HG02571 (cell line): ENCODE measurements around the gene LILRB2.
"Not testable (repeated sequence)": the region's sequence is repeated elsewhere in the genome, so short reads cannot be mapped to it uniquely, and the experiment has no call there.

Source experiments
- ATAC-seq: cut with Tn5 transposase; IDR thresholded peaks from one replicate; pipeline ENCODE4 v1.9.1; 2021; ENCODE audit warnings: mild to moderate bottlenecking, moderate library complexity; ENCODE audit not compliant: unreplicated experiment

Gene LILRB2

DNA sequence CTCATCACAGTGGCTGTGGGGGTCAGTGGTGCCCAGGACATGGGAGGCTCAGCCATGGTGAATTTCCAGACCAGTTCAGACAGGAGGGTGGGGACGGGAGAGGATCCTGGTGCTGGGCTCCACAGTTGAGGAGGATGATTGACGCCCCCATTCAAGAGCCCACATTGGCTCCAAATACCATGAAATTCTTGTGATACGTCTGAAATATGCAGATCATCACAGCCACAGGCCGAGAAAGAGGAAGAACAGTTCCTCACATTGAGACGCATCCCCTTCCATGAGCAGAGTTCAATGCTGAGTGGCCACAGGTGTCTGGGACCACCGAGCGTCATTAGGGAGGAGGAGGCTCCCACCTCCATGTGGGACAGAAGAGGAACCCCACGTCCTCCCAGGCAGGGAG is 37.1 kb downstream of the LILRB2 start:
- ATAC-seq, result not testable (repeated sequence)

DNA sequence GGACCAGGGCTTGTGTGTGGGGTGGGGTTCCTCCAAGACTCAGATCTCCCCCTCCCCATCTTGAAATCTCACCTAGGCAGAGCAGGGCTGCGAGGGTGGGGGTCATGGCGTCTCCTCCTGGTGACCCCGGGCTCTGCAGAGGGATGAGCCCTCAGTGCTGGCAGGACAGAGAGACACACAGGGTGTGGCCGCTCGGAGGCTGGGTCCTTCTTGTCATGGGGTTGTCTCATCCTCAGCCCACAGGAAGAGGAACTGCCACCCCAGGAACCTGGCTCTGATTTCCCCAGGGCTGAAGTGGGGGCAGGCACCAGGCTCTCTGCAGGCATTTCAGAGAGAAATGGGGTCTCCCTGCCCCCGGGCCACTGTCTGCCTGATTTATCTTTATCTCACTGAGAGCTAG is 38.3 kb downstream of the LILRB2 start, which contains the start of gene LILRA6:
TSS of gene LILRA6 (minus strand) at position 145 of the 400 bp plus-strand sequence.
- ATAC-seq, result not testable (repeated sequence)

DNA sequence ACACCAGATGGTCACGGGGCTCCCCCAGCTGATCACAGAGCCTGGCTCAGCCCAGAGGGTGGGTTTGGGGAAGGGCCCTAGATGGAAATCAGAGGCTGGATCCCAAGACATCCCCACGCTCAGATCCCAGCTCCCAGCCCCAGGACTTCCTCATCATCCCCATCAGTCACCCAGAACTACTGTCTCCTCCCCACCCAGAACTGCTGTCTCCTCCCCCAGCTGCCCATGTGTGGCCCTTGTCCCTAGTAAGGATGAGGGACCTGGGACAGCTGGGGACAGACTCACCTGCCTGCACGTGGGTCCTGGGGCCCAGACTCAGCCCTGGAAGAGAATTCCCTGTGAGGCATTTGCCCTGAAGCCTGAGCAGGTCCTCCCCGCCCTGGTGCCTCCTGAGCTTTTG is 38.7 kb downstream of the LILRB2 start:
- ATAC-seq, result not testable (repeated sequence)

DNA sequence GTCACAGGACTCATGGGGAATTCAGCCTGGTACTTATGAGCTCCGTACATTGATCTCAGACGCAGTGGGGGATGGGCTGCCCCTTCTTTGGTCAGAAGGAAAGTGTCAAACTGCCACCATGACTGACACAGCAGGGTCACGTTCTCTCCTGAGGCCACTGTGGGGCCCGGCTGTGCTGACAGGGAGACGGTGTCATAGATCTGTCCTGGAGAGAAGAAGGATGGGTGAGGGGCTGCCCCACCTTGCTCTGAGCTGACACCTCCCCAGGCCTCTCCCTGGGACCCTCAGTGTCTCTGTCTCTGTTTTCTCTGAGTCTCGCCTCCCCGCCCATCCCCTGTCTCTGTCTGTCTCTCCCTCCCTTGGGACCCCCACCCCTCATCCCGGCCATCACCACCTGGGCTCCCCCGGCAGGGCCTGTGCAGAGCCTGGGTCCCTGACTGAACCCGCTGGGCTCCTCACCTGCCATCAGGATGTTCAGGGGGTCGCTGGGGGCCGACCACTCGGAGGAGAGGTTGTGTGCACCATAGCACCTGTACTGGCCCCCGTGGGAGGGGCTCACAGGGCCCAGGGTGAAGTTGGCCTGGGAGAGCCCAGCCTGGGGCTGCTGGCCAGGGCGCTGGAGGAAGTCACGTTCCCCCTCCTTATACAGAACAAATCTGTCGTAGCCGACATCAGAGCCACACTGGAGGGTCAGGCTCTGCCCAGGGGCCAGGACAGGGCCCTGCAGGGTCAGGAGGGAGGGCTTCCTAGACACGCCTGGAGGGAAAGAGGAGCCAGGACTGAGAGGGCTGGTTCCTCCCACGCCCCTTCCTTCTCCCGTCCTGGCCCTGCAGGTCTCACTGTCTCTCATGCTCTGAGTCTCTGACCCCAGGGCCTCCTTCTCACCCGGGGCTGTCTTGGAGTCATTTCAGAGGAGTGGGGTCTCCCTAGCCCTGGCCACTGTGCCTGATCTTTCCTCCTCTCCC is 40.3 kb downstream of the LILRB2 start:
- not testable (repeated sequence) for ATAC-seq

DNA sequence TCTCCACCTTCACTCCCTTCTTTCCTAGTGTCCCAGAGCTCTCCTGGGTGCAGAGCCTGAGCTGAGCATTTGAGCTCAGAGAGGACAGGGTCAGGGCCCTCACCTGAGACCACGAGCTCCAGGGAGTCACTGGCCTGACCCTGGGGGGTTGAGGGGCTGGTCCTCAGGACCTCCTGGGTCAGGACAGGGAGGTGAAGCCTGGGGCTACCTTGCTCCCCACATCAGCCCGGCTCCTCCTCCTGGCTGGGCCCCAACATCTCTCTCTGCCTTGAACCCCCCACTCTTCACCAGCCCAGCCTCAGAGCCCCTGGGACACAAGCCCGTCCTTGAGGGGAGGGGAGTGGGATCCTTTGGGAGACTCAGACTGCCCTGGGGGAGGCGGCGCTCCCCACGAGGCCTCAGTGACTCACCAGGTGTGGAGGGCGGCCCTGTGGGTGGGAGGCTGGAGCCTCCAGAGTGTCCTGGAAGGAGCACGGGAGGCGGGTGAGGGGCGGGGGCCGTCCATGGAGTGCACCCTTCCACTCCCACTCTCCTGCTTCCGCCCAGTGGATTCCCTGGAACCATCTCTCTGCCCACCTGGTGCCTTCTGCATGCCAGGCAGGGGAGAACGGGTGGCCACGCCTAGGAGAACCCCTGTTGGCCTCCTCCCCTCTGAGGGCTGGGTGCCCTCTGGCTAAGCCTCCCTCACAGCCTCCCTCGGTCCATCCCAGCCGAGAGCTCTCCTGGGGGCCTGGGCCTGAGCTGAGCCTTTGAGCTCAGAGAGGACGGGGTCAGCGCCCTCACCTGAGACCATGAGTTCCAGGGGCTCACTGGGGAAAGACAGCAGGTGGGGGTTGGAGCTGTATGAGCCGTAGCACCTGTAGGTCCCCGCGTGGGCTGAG is 41.2 kb downstream of the LILRB2 start:
- ATAC-seq, result not testable (repeated sequence)

DNA sequence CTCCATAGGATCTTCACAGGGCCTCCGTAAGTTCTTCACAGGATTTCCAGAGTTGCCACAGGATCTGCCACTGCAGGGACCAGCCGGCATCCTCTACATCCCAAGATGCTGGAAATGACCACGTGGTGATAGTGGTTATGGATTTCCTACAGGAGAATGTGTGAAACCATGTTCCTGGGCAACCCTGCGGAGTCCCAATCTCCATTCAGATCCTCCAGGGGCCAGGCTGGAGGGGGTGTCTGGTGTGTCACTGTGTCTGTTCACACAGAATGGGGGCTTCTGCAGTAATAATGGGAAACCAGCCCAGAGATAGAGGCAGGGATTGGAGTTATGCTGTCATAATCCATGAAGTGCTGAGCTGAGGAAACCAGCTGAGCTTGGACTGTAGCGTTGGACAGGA is 47.0 kb downstream of the LILRB2 start:
- ATAC-seq, result no peak

DNA sequence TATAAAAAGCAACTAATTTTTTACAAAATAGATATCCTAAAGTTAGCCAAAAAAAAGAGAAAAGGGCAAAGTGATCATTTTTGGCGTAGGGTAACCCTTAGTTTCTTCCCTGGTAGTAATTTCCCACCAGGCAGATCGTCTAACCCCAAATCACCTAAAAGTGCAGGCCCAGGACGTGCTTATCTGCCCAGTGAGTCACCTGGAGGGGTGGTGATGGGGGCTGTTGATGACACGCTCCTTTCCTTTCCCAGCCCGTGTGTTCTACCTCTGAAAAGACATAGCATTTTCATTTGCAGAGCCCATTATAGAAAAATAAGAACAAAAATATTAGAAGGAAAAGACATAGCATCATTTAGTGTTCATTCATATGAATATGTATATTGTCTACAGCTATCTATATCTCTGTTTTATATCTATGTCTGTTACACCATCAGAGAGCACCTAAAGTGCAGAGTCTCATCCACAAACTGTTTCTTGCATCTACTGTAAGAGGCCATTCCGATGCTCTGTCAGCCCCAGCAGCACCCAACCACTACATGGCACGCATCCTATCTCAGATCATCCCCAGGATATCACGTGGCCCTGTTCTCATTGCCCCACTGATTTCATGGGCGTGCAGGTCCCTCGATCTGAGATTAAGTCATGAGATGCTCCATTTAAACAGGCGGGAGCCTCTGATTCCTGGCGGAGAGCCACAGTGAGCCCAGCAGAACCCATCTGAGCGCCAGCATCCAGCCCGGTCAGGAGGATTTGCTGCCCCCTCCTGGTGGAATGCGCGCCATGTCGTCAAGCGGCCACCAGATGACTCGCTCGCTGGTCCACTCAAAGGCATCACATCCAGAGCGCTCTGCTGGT is 49.6 kb downstream of the LILRB2 start:
- no peak for ATAC-seq

DNA sequence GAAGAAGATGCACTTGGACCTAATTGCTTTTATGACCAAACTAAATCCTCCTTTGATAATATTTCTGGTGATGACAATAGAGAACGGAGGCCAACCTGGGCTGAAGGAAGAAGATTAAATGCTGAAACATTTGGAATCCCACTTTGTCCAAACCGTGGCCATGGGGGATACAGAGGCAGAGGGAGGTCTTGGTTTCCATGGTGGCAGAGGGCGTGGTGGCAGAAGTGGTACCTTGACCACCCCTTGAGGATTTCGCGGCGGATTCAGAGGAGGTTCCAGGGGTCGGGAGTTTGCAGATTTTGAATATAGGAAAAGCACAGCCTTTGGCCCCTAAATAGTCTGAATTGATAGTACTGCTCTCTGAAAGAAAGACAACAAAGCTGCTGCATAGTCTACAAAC is 50.9 kb downstream of the LILRB2 start:
- no peak for ATAC-seq

DNA sequence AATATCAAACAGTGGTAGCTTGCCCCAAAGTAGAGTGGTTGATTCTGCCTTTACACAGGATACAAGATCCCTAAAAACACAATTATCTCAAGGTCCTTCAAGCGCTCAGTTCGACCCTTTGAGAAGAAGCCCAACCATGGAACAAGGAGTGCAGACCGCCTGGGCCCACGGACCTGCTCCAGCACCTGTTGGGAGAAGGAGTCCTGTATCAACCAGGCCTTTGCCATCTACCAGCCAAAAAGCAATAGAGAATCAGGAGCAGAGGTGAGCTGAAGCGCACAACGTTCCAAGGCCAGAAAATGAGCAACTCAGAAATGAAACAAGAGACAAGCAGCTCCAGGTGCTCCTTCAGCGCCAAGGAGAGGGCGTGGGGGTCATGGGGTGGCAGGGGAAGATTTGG is 51.8 kb downstream of the LILRB2 start:
- no peak for ATAC-seq

DNA sequence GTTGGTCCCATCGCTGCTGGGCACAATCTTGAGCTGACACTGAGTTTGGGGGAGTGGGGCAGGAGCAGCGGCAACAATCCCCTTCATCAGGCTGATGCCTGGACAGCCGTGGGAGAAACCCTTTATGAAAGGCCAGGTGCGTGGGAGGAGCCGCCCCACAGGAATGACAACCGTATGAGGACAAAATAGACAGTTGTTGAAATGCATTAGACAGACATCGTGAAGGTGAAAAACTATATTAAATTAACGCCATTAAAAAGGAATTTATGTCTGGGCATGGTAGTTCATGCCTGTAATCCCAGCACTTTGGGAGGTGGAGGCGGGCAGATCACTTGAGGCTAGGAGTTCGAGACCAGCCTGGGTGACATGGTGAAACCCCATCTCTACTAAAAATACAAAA is 56.3 kb downstream of the LILRB2 start:
- not testable (repeated sequence) for ATAC-seq

DNA sequence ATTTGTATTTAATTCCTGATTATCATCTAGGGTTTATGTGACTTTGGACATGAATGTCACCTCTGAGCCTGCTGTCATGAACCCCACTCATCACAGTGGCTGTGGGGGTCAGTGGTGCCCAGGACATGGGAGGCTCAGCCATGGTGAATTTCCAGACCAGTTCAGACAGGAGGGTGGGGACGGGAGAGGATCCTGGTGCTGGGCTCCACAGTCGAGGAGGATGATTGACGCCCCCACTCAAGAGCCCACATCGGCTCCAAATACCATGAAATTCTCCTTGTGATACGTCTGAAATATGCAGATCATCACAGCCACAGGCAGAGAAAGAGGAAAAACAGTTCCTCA is 57.0 kb downstream of the LILRB2 start:
- not testable (repeated sequence) for ATAC-seq
